Uterus (tissue), 2 donors: ENCODE data around the gene TBXAS1.

Experiments
- POLR2A ChIP-seq, 2 donors: fragments of 450-650 bp; IDR thresholded peaks; one replicate each; pipeline ENCODE4 v1.6.1; 2016; ENCODE audit warnings: antibody characterized with exemption in 2 of 2, mild to moderate bottlenecking in 1 of 2, moderate library complexity in 1 of 2
- TF ChIP-seq, protein P1 (sequence below), 4 experiments: fragments of 200-600 bp in 2 of 4; fragments of 450-650 bp in 2 of 4; sonication (generic) in 2 of 4; IDR thresholded peaks; one replicate each; pipeline ENCODE4 v1.5.1; 2016 to 2019; ENCODE audit warnings: antibody characterized with exemption in 4 of 4, mild to moderate bottlenecking in 2 of 4, moderate library complexity in 1 of 4

- no peak for TF ChIP-seq POLR2A (IDR thresholded peaks at IDR 0.05)
- TF ChIP-seq, protein P1, sequence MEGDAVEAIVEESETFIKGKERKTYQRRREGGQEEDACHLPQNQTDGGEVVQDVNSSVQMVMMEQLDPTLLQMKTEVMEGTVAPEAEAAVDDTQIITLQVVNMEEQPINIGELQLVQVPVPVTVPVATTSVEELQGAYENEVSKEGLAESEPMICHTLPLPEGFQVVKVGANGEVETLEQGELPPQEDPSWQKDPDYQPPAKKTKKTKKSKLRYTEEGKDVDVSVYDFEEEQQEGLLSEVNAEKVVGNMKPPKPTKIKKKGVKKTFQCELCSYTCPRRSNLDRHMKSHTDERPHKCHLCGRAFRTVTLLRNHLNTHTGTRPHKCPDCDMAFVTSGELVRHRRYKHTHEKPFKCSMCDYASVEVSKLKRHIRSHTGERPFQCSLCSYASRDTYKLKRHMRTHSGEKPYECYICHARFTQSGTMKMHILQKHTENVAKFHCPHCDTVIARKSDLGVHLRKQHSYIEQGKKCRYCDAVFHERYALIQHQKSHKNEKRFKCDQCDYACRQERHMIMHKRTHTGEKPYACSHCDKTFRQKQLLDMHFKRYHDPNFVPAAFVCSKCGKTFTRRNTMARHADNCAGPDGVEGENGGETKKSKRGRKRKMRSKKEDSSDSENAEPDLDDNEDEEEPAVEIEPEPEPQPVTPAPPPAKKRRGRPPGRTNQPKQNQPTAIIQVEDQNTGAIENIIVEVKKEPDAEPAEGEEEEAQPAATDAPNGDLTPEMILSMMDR (IDR thresholded peaks at IDR 0.05), result no peak
These were observed 166.2 kb downstream of the TBXAS1 start for GRCh38 chr7:139995017-139995915.
